H9 (cell line): ENCODE results near the gene COX7B. TPM values are rescaled to one million over a fixed set of nuclear protein-coding genes. Genes with fewer than 3 reads are reported as not detected.

Experiments used
- DNase-seq: peaks from one replicate; pipeline ENCODE4 v3.0.0-alpha.2; 2017
- H2AFZ ChIP-seq: one replicate; pipeline ENCODE4 v1.6.1; 2013; ENCODE audit warnings: mild to moderate bottlenecking, low read length, control low read depth, moderate library complexity
- H2AK5ac ChIP-seq: 2 replicates; pipeline ENCODE4 v1.6.1; 2013; ENCODE audit warnings: low read length, control low read depth, mixed read lengths; ENCODE audit not compliant: insufficient read length
- H2BK120ac ChIP-seq: one replicate; pipeline ENCODE4 v1.6.1; 2013; ENCODE audit warnings: low read depth, mild to moderate bottlenecking, low read length, control low read depth, inconsistent platforms; ENCODE audit not compliant: poor library complexity, severe bottlenecking
- H2BK12ac ChIP-seq: 2 replicates; pipeline ENCODE4 v1.6.1; 2013; ENCODE audit warnings: low read length, control low read depth, mixed read lengths, low read depth; ENCODE audit not compliant: insufficient read length
- H2BK15ac ChIP-seq: 2 replicates; pipeline ENCODE4 v1.6.1; 2013; ENCODE audit warnings: low read depth, low read length, control low read depth
- H2BK20ac ChIP-seq: one replicate; pipeline ENCODE4 v1.6.1; 2013; ENCODE audit warnings: low read depth, mild to moderate bottlenecking, low read length, control low read depth, inconsistent platforms; ENCODE audit not compliant: poor library complexity, severe bottlenecking
- H2BK5ac ChIP-seq: 2 replicates; pipeline ENCODE4 v1.6.1; 2013; ENCODE audit warnings: low read length, control low read depth, mixed read lengths; ENCODE audit not compliant: insufficient read length
- H3K14ac ChIP-seq: 2 replicates; pipeline ENCODE4 v1.6.1; 2013; ENCODE audit warnings: low read length, control low read depth; ENCODE audit not compliant: insufficient read depth
- H3K18ac ChIP-seq: 2 replicates; pipeline ENCODE4 v1.6.1; 2013; ENCODE audit warnings: low read depth, mild to moderate bottlenecking, mixed read lengths, low read length, control low read depth; ENCODE audit not compliant: insufficient read length
- H3K23ac ChIP-seq: 2 replicates; pipeline ENCODE4 v1.6.1; 2013; ENCODE audit warnings: low read length, control low read depth, mixed read lengths, low read depth; ENCODE audit not compliant: insufficient read length
- H3K23me2 ChIP-seq: 2 replicates; pipeline ENCODE4 v1.6.1; 2013; ENCODE audit warnings: low read depth, mild to moderate bottlenecking, mixed read lengths, low read length, control low read depth; ENCODE audit not compliant: insufficient read length, poor library complexity, severe bottlenecking
- H3K27ac ChIP-seq: 2 replicates; pipeline ENCODE4 v1.5.1; 2013; ENCODE audit warnings: low read length, control low read depth, mixed read lengths, low read depth; ENCODE audit not compliant: insufficient read length
- H3K27me3 ChIP-seq: 2 replicates; pipeline ENCODE4 v1.6.1; 2013; ENCODE audit warnings: low read length, control low read depth, inconsistent platforms; ENCODE audit not compliant: insufficient read depth
- H3K4ac ChIP-seq: 2 replicates; pipeline ENCODE4 v1.6.1; 2013; ENCODE audit warnings: low read depth, mild to moderate bottlenecking, control low read depth, inconsistent platforms, low read length, moderate library complexity
- H3K4me1 ChIP-seq: 2 replicates; pipeline ENCODE4 v1.6.1; 2013; ENCODE audit warnings: low read length, control low read depth, inconsistent platforms; ENCODE audit not compliant: insufficient read depth
- H3K4me2 ChIP-seq: 2 replicates; pipeline ENCODE4 v1.6.1; 2013; ENCODE audit warnings: low read length, control low read depth, mixed read lengths; ENCODE audit not compliant: insufficient read length, insufficient read depth
- H3K56ac ChIP-seq: 2 replicates; pipeline ENCODE4 v1.6.1; 2013; ENCODE audit warnings: low read depth, mild to moderate bottlenecking, mixed read lengths, low read length, control low read depth; ENCODE audit not compliant: insufficient read length
- H3K79me1 ChIP-seq: 2 replicates; pipeline ENCODE4 v1.6.1; 2013; ENCODE audit warnings: low read depth, mild to moderate bottlenecking, moderate library complexity, low read length, control low read depth, inconsistent platforms; ENCODE audit not compliant: insufficient read depth, poor library complexity, severe bottlenecking
- H3K79me2 ChIP-seq: 2 replicates; pipeline ENCODE4 v1.6.1; 2013; ENCODE audit warnings: low read length, control low read depth, inconsistent platforms; ENCODE audit not compliant: insufficient read depth
- H3K9ac ChIP-seq: 2 replicates; pipeline ENCODE4 v1.6.1; 2013; ENCODE audit warnings: low read length, control low read depth, mixed read lengths; ENCODE audit not compliant: insufficient read length; ENCODE audit errors: extremely low read depth
- H3K9me3 ChIP-seq: one replicate; pipeline ENCODE4 v1.6.1; 2013; ENCODE audit warnings: low read depth, low read length, inconsistent platforms; ENCODE audit not compliant: control insufficient read depth
- H3T11ph ChIP-seq: one replicate; pipeline ENCODE4 v1.6.1; 2013; ENCODE audit warnings: mild to moderate bottlenecking, low read length, control low read depth, inconsistent platforms
- H4K20me1 ChIP-seq: one replicate; pipeline ENCODE4 v1.6.1; 2013; ENCODE audit not compliant: control insufficient read depth, insufficient read length, insufficient read depth
- H4K5ac ChIP-seq: 2 replicates; pipeline ENCODE4 v1.6.1; 2013; ENCODE audit warnings: low read depth, mild to moderate bottlenecking, mixed read lengths, low read length, control low read depth; ENCODE audit not compliant: insufficient read length
- H4K8ac ChIP-seq: replicated peaks from 2 replicates; pipeline ENCODE4 v1.6.1; 2013; ENCODE audit warnings: low read length, control low read depth, mixed read lengths, low read depth; ENCODE audit not compliant: insufficient read length
- H4K91ac ChIP-seq: 2 replicates; pipeline ENCODE4 v1.6.1; 2013; ENCODE audit warnings: low read depth, mild to moderate bottlenecking, moderate library complexity, mixed read lengths, low read length, control low read depth; ENCODE audit not compliant: insufficient read length
- H3K27ac Mint-ChIP-seq, 3 experiments: 2 replicates in 2 of 3; 3 replicates in 1 of 3; pipeline ENCODE4 v1.8.0; 2020 to 2021; ENCODE audit warnings: mixed read lengths in 3 of 3, mild to moderate bottlenecking in 1 of 3, moderate library complexity in 1 of 3
- H3K27me3 Mint-ChIP-seq: 2 replicates; pipeline ENCODE4 v1.8.0; 2021; ENCODE audit warnings: low read depth, mild to moderate bottlenecking, moderate library complexity, mixed read lengths
- H3K36me3 Mint-ChIP-seq, 3 experiments: 2 replicates in 2 of 3; 3 replicates in 1 of 3; pipeline ENCODE4 v1.8.0; 2020 to 2021; ENCODE audit warnings: low read depth in 3 of 3, mixed read lengths in 3 of 3; ENCODE audit not compliant: insufficient read depth in 1 of 3
- H3K4me1 Mint-ChIP-seq, 2 experiments: 2 replicates each; pipeline ENCODE4 v1.8.0; 2020; ENCODE audit warnings: mixed read lengths in 2 of 2
- H3K4me3 Mint-ChIP-seq, 2 experiments: 2 replicates in 1 of 2; 3 replicates in 1 of 2; pipeline ENCODE4 v1.8.0; 2020 to 2021; ENCODE audit warnings: mild to moderate bottlenecking in 2 of 2, mixed read lengths in 2 of 2, moderate library complexity in 1 of 2
- H3K9me3 Mint-ChIP-seq, 2 experiments: 2 replicates in 1 of 2; 3 replicates in 1 of 2; pipeline ENCODE4 v1.8.0; 2020; ENCODE audit warnings: mild to moderate bottlenecking in 2 of 2, mixed read lengths in 2 of 2, moderate library complexity in 1 of 2
- WGBS: extraction: QIAGEN DNeasy Blood & Tissue Kit; methylation state at CpG from one replicate; pipeline ENCODE4 v1.1.7; 2013; ENCODE audit warnings: missing lambda C conversion rate, low lambda C conversion rate, mixed read lengths; ENCODE audit not compliant: insufficient read length; ENCODE audit errors: extremely low coverage; 5-methylcytosine and 5-hydroxymethylcytosine counted together
- total RNA-seq: library from RNA; stranded (reverse); gene quantifications from 2 replicates; pipeline ENCODE4 v1.2.1, GENCODE V29; 2021
- TF ChIP-seq, protein P1 (sequence below): fragments of 200-600 bp; sonication (generic); conservative IDR thresholded peaks from 3 replicates; pipeline ENCODE4 v1.8.0; 2021; ENCODE audit warnings: antibody characterized with exemption, mild to moderate bottlenecking

COX7B gene
- total RNA-seq, 1 experiment from 2014 or later = 253 TPM

DNA sequence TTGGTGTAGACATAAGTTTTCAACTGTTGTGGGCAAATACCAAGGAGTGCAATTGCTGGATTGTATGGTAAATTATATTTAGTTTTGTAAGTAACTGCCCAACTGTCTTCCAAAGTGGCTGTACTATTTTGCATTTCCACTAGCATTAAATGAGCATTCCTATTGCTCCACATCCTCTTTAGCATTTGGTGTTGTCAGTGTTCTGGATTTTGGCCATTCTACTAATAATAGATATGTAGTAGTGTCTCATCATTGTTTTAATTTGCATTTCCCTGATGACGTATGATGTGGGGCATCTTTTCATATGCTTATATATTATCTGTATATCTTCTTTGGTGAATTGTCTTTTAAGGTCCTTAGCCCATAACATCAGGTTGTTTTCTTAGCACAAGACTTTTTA is 52.9 kb downstream of the COX7B start:
- Histone ChIP-seq H2BK5ac (no peak overlapping the region), H4K91ac (no peak overlapping the region), H3K4me2 (no peak overlapping the region), H3K79me1 (no peaks in the 10 kb centered on the region), H3K18ac (no peak overlapping the region), H3K4ac (no peak overlapping the region), H2BK20ac (no peak overlapping the region), H3K14ac (no peak overlapping the region), H2AFZ (no peak overlapping the region), H2BK12ac (no peak overlapping the region), H3K27me3 (no peaks in the 10 kb centered on the region), H2BK120ac (no peak overlapping the region), H3K56ac (no peak overlapping the region), H3K9me3 (peaks cover 7% of the 10 kb centered on the region), H3K23me2 (no peaks in the 10 kb centered on the region), H3K4me1 (no peaks in the 10 kb centered on the region), H2AK5ac (no peak overlapping the region), H3K23ac (no peak overlapping the region), H4K5ac (no peak overlapping the region), H2BK15ac (no peak overlapping the region), H4K8ac (no peak overlapping the region), H3T11ph (no peak overlapping the region), H3K79me2 (no peaks in the 10 kb centered on the region), H4K20me1 (no peaks in the 10 kb centered on the region), H3K27ac (no peak overlapping the region), H3K9ac (no peak overlapping the region)
- no peak for DNase-seq
- H3K9me3 Mint-ChIP-seq = peaks cover 40 to 41% of the 10 kb centered on the region in 2 experiments
- H3K4me3 Mint-ChIP-seq = no peak overlapping the region
- no peaks in the 10 kb centered on the region for H3K27me3 Mint-ChIP-seq
- H3K36me3 Mint-ChIP-seq = peaks cover 0 to 6% (median under 1%) of the 10 kb centered on the region in 3 experiments; a peak in 2 of 7 replicates
- no CpG with 5 or more reads among the region's 1 CpG for whole genome bisulfite sequencing
- TF ChIP-seq, protein P1, sequence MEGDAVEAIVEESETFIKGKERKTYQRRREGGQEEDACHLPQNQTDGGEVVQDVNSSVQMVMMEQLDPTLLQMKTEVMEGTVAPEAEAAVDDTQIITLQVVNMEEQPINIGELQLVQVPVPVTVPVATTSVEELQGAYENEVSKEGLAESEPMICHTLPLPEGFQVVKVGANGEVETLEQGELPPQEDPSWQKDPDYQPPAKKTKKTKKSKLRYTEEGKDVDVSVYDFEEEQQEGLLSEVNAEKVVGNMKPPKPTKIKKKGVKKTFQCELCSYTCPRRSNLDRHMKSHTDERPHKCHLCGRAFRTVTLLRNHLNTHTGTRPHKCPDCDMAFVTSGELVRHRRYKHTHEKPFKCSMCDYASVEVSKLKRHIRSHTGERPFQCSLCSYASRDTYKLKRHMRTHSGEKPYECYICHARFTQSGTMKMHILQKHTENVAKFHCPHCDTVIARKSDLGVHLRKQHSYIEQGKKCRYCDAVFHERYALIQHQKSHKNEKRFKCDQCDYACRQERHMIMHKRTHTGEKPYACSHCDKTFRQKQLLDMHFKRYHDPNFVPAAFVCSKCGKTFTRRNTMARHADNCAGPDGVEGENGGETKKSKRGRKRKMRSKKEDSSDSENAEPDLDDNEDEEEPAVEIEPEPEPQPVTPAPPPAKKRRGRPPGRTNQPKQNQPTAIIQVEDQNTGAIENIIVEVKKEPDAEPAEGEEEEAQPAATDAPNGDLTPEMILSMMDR = no peak
- H3K4me1 Mint-ChIP-seq = no peaks in the 10 kb centered on the region
- H3K27ac Mint-ChIP-seq = no peak overlapping the region
